G401 (cell line): ENCODE data around the gene ARHGAP40. TPM values are rescaled to one million over a fixed set of nuclear protein-coding genes. Genes with fewer than 3 reads are reported as not detected.

Source experiments
- total RNA-seq: library from RNA; depleted of rRNA; stranded (reverse); fragments of >200 nt; shearing (Covaris generic); gene quantifications from 2 replicates; pipeline ENCODE4 v1.2.3, GENCODE V29; 2014; rRNA removed

The ARHGAP40 gene
- total RNA-seq, 1 experiment from 2014 or later = not detected

Other genes with a start within 250 kb of the ARHGAP40 start
- 64.7 and 97.1 TPM in 2 replicates for gene SNHG17, start 166.5 kb upstream of the ARHGAP40 start, total RNA-seq
- gene RALGAPB, start 129.0 kb upstream of the ARHGAP40 start, total RNA-seq = 4.9 and 8.7 TPM in 2 replicates
- not detected in 2 replicates for gene ADIG, start 20.6 kb upstream of the ARHGAP40 start, total RNA-seq
- gene SLC32A1, start 122.7 kb downstream of the ARHGAP40 start, total RNA-seq = not detected in 2 replicates
- 10.9 and 28.1 TPM in 2 replicates for gene ACTR5, start 146.7 kb downstream of the ARHGAP40 start, total RNA-seq
- 0.06 TPM in 1 of 2 replicates, not detected in the other for gene PPP1R16B, start 203.9 kb downstream of the ARHGAP40 start, total RNA-seq